ENCODE data around the gene TCIRG1.

Gene TCIRG1

DNA sequence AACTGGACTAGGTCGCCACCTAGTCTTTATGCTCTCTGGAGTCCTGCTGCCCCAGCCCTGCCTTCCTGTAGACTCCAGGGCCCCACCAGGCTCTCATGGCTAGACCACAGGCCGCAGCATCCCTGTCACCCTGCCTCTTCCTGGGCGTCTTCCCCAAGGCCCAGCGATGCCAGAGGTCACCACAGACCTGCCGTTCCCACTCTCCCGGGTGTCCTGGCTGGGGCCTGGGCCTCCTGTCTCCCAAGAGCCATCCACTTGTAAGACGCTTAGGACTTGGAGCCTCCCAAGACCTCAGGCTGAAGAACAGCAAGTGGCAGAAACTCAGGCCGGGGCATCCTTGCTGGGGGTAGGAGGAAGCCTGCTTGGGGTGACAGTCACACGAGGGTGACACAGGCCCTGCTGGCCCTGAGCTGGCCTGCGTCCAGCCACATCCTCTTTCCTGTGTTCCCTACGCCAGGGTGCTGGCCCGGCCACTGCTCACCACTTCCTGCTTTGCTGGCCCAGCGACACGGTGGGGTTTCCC, 2.0 kb upstream of the TCIRG1 start:
- DNase-seq (ENCODE audit: low read depth), result no peak

DNA sequence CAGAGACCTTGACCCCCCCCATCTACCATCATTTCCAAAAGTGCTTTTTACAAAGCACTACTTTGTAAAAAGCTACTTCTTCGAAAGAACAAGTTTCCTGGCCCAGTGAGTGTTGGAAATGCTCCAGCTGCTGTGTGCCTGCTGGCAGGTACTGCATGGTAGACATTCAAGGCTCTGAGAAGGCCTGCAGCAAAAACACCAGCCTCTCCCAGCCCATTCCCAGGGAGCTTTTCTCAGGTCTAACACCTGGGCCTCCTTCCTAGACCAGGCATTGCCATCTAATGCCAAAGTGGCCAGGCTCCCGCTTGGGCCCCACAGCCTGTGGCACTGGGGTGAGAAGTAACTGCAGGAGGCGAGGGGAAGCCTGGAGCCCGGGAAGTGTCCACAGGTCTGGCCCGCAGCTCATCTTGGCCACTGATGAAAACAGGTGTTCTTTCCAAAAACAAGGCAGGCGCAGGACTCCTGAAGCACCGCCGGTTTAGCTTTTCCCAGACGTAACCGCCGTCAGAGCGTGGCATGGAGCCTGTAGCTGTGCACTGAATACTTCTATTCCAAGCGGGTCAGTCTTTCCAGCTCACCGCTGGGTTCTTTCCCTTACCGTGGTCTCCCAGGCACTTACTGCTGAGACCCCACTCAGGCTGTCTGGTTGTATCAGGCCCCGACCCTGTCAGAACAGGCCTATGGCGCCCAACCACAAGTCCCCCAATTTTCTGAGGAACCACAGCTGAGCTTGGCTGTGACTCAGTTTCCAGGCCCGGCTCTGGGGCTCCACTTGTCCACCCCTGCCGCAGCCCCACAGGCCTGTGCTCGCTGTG, 1.2 kb upstream of the TCIRG1 start:
- no peak for DNase-seq (ENCODE audit: low read depth)

DNA sequence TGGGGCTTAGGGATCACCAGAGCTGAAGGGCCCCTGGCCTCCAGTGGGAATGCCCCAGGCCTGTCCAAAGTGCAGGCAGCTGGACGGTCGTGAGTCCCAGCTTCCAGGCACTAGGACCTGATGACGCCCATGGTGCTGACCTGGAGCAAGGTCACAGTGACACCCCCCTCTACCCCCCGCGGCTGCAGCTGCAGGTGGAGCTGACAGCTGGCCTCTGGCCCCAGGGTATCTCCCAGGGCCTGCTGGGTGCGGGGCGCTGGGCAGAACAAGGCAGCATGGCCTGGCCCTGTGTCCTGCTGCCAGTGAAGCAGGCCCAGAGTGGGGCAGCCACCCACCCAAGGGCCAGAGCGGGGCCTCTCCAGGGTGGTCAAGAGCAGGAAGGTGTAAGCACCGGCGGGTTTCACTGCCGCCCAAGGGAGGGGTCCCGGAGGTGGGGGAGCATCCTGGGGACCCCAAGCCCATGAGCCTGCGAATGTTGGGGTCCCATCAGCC, 553 bp upstream of the TCIRG1 start:
- no peak for DNase-seq (ENCODE audit: low read depth)

- DNase-seq (ENCODE audit: low read depth), result no peak
Measured at GRCh38 chr11:68039526-68040086, 781 bp downstream of the TCIRG1 start.

DNA sequence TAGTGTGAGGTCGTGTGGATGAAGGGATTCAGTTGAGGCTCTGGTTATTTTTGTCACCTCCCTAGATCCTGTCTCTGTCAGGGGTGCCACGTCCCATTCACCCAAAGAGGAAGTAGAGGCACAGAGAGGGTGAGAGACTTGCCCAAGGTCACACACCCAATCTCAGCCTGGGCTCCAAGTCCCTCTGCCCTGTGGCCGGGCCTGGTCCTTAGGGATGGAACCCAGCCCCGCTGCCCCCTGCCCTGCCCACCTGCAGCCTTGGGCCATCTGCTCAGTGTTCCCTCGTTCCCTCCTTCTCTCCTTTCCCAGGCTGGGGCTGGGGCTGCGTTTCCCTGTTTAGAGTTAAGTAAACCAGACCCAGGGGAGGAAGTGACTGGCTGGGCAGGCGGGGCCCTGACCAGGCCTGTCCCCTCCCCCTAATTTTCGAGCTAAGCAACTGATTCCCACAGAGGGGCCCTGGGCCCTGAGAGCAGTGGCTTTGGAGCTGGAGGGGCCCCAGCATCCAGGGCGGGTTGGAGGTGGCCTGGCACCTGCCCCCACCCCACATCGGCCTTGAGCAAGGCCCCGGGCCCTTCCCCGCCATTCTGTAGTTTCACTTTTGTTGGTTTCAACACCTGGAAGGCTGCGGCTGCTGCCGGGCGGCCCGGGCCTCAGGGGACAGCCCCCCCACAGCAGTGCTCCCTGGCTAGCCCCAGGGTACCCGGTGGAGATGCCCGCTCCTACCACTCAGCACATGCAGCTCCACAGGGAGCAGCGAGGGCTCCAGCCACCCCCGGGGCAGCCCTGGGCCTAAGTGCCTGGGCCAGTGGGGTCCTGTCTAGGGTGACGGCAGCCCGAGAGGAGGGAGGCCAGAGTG, 1.5 kb downstream of the TCIRG1 start:
- DNase-seq (ENCODE audit: low read depth), result no peak

GRCh38 chr11:68040957-68041591, 2.2 kb downstream of the TCIRG1 start:
- no peak for DNase-seq (ENCODE audit: low read depth)

GRCh38 chr11:68041617-68042218, 2.9 kb downstream of the TCIRG1 start:
- no peak for DNase-seq (ENCODE audit: low read depth)

GRCh38 chr11:68042219-68043028, 3.6 kb downstream of the TCIRG1 start:
- no peak for DNase-seq (ENCODE audit: low read depth)

GRCh38 chr11:68043029-68043348, 4.2 kb downstream of the TCIRG1 start:
- no peak for DNase-seq (ENCODE audit: low read depth)

- no peak for DNase-seq (ENCODE audit: low read depth)
Measured at GRCh38 chr11:68043349-68044144, 4.7 kb downstream of the TCIRG1 start.

DNA sequence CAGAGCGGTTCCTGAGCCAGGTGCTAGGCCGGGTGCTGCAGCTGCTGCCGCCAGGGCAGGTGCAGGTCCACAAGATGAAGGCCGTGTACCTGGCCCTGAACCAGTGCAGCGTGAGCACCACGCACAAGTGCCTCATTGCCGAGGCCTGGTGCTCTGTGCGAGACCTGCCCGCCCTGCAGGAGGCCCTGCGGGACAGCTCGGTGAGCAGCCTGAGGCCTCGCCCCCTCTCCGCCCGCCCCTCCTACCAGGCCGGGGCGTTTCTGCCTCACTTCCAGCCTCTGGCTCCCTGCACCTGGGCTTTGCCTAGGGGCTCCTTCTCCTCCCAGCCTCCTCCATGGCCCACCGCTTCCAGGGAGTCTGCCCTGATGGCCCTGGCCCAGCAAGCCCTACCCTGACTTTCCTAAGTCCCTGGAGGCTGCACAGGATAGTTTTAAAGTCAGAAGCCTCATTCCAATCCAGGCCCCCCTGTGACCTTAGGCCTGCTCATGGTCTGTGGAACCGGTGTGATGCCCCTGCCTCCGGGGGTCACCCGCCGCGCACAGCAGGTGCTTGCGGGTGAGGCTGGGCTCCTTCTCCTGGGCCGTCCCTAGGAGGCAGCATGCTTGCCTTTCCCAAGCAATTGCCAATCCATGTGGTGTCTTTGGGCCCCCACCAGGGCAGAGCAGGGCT, 5.5 kb downstream of the TCIRG1 start:
- DNase-seq (ENCODE audit: low read depth), result no peak

- DNase-seq (ENCODE audit: low read depth), result no peak
Measured at GRCh38 chr11:68044898-68045351, 6.1 kb downstream of the TCIRG1 start.

GRCh38 chr11:68047437-68048290, 8.8 kb downstream of the TCIRG1 start:
- no peak for DNase-seq (ENCODE audit: low read depth)

DNA sequence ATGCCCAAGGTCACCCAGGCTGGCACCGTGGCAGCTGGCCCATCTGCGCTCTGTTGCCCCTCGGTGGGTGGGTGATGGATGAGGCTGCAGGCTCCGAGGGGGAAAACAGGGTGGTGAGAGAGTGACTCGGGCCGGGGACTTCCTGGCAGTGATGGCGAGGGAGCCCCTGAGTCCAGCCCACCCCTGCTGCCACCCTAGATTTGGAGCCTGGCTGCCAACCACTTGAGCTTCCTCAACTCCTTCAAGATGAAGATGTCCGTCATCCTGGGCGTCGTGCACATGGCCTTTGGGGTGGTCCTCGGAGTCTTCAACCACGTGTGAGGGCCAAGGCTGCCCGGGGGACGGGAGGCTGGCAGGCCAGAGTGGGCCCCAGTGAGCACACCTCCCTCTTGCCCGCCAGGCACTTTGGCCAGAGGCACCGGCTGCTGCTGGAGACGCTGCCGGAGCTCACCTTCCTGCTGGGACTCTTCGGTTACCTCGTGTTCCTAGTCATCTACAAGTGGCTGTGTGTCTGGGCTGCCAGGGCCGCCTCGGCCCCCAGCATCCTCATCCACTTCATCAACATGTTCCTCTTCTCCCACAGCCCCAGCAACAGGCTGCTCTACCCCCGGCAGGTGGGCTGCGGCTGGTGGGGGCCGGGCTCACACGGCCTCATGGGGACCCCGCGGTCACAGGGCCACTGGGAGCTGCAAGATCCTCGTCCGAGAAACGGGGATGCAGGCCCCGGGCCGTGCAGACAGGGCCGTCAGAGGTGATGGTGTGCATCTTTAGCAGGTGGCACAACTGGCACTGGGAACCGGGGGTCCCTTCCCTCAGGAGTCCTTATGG, 10.1 kb downstream of the TCIRG1 start:
- DNase-seq (ENCODE audit: low read depth), result no peak

DNA sequence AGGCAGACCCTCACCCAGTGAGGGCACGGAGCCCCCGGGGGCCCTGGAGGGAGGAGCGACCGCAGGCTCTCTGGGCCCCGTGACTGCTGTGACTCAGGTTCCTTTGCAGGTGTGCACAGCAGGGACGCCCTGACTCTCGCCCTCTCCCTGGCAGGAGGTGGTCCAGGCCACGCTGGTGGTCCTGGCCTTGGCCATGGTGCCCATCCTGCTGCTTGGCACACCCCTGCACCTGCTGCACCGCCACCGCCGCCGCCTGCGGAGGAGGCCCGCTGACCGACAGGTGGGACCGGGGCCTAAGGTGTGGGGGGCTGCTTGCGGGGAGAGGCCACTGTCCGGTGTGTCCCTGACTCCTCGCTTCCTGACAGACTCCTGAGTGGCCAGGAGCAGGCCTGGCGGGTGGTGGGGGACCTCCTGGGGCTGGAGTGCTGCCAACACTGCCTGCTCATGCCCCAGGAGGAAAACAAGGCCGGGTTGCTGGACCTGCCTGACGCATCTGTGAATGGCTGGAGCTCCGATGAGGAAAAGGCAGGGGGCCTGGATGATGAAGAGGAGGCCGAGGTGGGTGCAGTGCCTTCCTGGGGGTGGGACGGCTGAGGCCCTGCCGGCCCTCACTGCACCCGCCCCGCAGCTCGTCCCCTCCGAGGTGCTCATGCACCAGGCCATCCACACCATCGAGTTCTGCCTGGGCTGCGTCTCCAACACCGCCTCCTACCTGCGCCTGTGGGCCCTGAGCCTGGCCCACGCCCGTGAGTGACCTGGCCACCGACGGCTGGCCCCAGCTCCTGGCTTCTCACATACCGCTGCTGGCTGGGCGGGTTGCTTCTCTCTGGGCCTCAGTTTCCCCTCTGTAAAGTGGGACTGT, 10.9 kb downstream of the TCIRG1 start:
- DNase-seq (ENCODE audit: low read depth), result no peak

- DNase-seq (ENCODE audit: low read depth), result no peak
Measured at GRCh38 chr11:68050371-68050841, 11.6 kb downstream of the TCIRG1 start.

Data from GM04503 (cell line).